ENCODE measurements around the gene METTL4.

The METTL4 gene

GRCh38 chr18:2564373-2564772, 6.9 kb downstream of the METTL4 start:
- no peak overlapping the region for H3K4me3 ChIP-seq (ENCODE audit: low read depth, low read length)
- TF ChIP-seq CTCF (IDR thresholded peaks at IDR 0.05; ENCODE audit: borderline replicate concordance, insufficient read depth, low read depth, low read length): no peak

DNA sequence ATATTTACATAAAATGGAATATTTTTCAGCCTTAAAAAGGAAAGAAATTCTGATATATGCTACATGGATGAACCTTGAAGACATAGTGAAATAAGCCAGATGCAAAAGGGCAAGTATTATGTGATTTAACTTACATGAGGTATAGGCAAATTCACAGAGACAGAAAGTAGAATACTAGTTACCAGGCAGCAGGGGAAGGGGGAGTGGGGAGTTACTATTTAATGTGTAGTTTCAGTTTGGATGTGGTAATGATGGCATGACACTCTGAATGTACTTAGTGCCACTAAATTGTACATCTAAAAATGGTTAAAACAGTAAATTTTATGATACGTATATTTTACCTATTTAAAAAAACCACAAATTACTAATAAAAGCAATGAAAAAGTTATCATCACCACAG, 12.1 kb downstream of the METTL4 start:
- TF ChIP-seq CTCF (IDR thresholded peaks at IDR 0.05; ENCODE audit: borderline replicate concordance, insufficient read depth, low read depth, low read length): no peak
- H3K4me3 ChIP-seq (ENCODE audit: low read depth, low read length): no peak overlapping the region

DNA sequence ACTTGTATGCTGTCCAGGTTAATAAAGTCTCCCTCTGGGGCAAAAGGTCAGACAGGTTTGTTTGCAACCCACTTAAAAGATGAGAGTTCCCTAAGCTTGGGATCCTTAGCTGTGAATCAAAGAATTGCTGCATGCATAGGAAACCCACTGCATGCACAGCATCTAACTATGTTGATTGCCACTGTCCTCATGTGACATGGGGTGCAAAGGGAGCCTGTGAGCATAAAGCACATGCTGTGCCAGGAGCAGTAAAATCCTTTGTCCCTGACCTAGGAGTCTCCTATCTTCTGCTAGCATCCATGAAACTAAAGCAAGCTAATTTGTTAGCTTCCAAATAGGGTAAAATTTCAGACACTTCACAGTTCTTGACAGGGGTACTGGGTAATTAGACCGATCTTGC, 13.8 kb downstream of the METTL4 start:
- no peak overlapping the region for H3K4me3 ChIP-seq (ENCODE audit: low read depth, low read length)
- no peak for TF ChIP-seq CTCF (IDR thresholded peaks at IDR 0.05; ENCODE audit: borderline replicate concordance, insufficient read depth, low read depth, low read length)

GRCh38 chr18:2555895-2556294, 15.4 kb downstream of the METTL4 start:
- TF ChIP-seq CTCF (IDR thresholded peaks at IDR 0.05; ENCODE audit: borderline replicate concordance, insufficient read depth, low read depth, low read length): no peak
- H3K4me3 ChIP-seq (ENCODE audit: low read depth, low read length): no peak overlapping the region

DNA sequence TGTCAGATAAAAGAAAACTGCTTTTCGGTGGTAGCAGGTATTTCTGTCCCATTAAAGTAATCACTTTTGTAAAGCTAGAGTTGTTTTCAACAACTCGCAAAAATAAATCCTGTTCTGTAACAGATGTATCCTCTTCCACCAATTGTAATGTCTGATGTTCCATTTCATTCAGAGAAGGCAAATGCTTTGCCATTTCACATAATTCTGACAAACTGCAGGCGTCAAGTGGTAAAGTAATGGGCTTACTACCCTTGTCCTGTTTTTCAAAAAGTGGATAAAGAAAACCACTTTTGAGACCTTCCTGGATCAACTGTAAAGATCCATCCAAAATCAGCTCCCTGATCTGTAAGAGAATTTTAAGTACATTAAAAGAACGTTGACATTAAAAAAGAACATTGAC, 16.6 kb downstream of the METTL4 start:
- no peak overlapping the region for H3K4me3 ChIP-seq (ENCODE audit: low read depth, low read length)
- no peak for TF ChIP-seq CTCF (IDR thresholded peaks at IDR 0.05; ENCODE audit: borderline replicate concordance, insufficient read depth, low read depth, low read length)

- TF ChIP-seq CTCF (IDR thresholded peaks at IDR 0.05; ENCODE audit: borderline replicate concordance, insufficient read depth, low read depth, low read length): no peak
- no peak overlapping the region for H3K4me3 ChIP-seq (ENCODE audit: low read depth, low read length)
Observed at GRCh38 chr18:2551425-2551824, 19.9 kb downstream of the METTL4 start.

- no peak for TF ChIP-seq CTCF (IDR thresholded peaks at IDR 0.05; ENCODE audit: borderline replicate concordance, insufficient read depth, low read depth, low read length)
- H3K4me3 ChIP-seq (ENCODE audit: low read depth, low read length): no peak overlapping the region
Observed at GRCh38 chr18:2549462-2549861, 21.8 kb downstream of the METTL4 start.

Data from GM12875 (cell line).